Testis (tissue), 3 donors: Measurements from ENCODE around the gene PPP2R2C. TPM values are rescaled to one million over a fixed set of nuclear protein-coding genes. Genes with fewer than 3 reads are reported as not detected.

ENCODE experiments used
- DNase-seq: peaks from one replicate; pipeline ENCODE4 v3.0.0-alpha.2; 2019
- H3K27ac ChIP-seq, 2 donors: fragments of 200-600 bp; sonication (generic); one replicate each; pipeline ENCODE4 v1.5.1; 2019
- H3K27me3 ChIP-seq: fragments of 200-600 bp; sonication (generic); one replicate; pipeline ENCODE4 v1.5.1; 2019
- H3K36me3 ChIP-seq: fragments of 200-600 bp; sonication (generic); one replicate; pipeline ENCODE4 v1.5.1; 2017; ENCODE audit warnings: low read depth; ENCODE audit errors: missing control alignments
- H3K4me1 ChIP-seq: fragments of 200-600 bp; sonication (generic); one replicate; pipeline ENCODE4 v1.5.1; 2019
- H3K4me3 ChIP-seq, 2 donors: fragments of 200-600 bp; sonication (generic); one replicate each; pipeline ENCODE4 v1.5.1; 2017 to 2019
- H3K9me3 ChIP-seq: fragments of 200-600 bp; sonication (generic); one replicate; pipeline ENCODE4 v1.5.1; 2017
- POLR2A ChIP-seq: fragments of 450-650 bp; IDR thresholded peaks from one replicate; pipeline ENCODE4 v1.6.1; 2017; ENCODE audit warnings: antibody characterized with exemption, mild to moderate bottlenecking, moderate library complexity
- WGBS, 2 donors: methylation state at CpG; one replicate each; pipeline ENCODE4 v1.1.5; 2018; 5-methylcytosine and 5-hydroxymethylcytosine counted together
- intact Hi-C: fragments of 100-400 bp; cut with DNase I; formaldehyde crosslinking; loops from one replicate; pipeline ENCODE4 v1.15.1; 2023; ENCODE audit warnings: low total_unique reads
- polyA plus RNA-seq: library from polyadenylated mRNA; stranded (reverse); fragments of 350-450 nt; fragmentation: Illumina TruSeq; extraction: RNeasy Lipid Tissue Mini Kit (QIAGEN cat#74804); gene quantifications from one replicate; pipeline ENCODE4 v1.2.3, GENCODE V29; 2014; ENCODE audit warnings: low read depth, low replicate concordance; ENCODE audit not compliant: insufficient read depth
- total RNA-seq, 2 donors: library from RNA; depleted of rRNA; stranded (reverse); fragments of >200 nt; gene quantifications; one replicate each; pipeline ENCODE4 v1.2.3, GENCODE V29; 2016
- TF ChIP-seq, protein P1 (sequence below), 3 experiments: fragments of 450-650 bp in 2 of 3; fragments of 200-600 bp in 1 of 3; sonication (generic) in 1 of 3; IDR thresholded peaks; one replicate each; pipeline ENCODE4 v1.5.1; 2016 to 2019; ENCODE audit warnings: antibody characterized with exemption in 3 of 3, mild to moderate bottlenecking in 2 of 3, moderate library complexity in 1 of 3

The PPP2R2C gene
- total and polyA plus RNA-seq, 3 donors from 2014 or later = 7.9 to 20.4 (median 13.1) TPM

DNA sequence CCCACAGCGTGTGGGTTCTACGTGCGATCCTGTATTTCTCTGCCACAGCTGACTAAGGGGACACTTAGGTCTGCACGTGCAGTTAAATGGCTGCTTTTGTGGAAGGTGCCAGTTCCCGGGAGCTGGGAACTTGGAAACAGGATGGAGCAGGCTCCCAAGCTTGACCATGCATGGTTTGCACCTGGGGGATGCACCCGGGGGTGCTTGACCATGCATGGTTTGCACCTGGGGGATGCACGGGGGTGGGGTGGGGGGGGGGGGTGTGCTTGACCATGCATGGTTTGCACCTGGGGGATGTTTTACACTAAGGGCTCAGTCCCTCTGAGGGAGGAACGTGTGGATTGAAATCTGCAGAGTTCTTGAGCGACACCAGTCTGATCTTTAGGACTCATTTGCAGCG, 197.1 kb downstream of the PPP2R2C start:
- no peak for TF ChIP-seq POLR2A
- TF ChIP-seq, protein P1, sequence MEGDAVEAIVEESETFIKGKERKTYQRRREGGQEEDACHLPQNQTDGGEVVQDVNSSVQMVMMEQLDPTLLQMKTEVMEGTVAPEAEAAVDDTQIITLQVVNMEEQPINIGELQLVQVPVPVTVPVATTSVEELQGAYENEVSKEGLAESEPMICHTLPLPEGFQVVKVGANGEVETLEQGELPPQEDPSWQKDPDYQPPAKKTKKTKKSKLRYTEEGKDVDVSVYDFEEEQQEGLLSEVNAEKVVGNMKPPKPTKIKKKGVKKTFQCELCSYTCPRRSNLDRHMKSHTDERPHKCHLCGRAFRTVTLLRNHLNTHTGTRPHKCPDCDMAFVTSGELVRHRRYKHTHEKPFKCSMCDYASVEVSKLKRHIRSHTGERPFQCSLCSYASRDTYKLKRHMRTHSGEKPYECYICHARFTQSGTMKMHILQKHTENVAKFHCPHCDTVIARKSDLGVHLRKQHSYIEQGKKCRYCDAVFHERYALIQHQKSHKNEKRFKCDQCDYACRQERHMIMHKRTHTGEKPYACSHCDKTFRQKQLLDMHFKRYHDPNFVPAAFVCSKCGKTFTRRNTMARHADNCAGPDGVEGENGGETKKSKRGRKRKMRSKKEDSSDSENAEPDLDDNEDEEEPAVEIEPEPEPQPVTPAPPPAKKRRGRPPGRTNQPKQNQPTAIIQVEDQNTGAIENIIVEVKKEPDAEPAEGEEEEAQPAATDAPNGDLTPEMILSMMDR (IDR thresholded peaks at IDR 0.05) = no peak
- no peak for DNase-seq
- 78 to 87% methylated on average over 5 to 10 of the region's 10 CpGs for WGBS, 2 donors
- H3K27me3 ChIP-seq = no peaks in the 10 kb centered on the region
- H3K27ac ChIP-seq = no peak overlapping the region
- no peak overlapping the region for H3K4me3 ChIP-seq
- peaks cover 91% of the 10 kb centered on the region for H3K4me1 ChIP-seq
- H3K9me3 ChIP-seq = no peaks in the 10 kb centered on the region
- H3K36me3 ChIP-seq = no peaks in the 10 kb centered on the region
- intact Hi-C loops = no loop called here

DNA sequence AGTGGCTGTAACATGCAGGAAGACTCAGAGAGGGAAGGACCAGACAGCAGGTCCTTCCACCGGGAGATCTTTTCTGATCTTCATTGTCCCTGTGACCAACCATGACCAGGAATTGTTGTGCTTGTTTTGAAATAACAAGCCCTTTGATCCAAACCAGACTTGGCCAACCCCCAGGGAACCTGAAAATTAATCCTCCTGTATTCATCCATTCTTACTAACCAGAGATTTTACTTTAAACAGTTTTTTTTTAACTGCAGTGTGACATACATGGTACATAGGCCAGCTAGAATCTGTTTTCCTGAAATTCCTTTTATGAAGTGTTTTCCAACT, 198.8 kb downstream of the PPP2R2C start:
- no peaks in the 10 kb centered on the region for H3K27me3 ChIP-seq
- 50 to 55% methylated on average over 1 of the region's 1 CpG for WGBS, 2 donors
- DNase-seq = no peak
- TF ChIP-seq POLR2A = no peak
- peaks cover 83% of the 10 kb centered on the region for H3K4me1 ChIP-seq
- intact Hi-C loops = no loop called here
- H3K4me3 ChIP-seq = no peak overlapping the region
- H3K27ac ChIP-seq = peak overlapping the region in 1 of 2 donors; percentile 76
- H3K36me3 ChIP-seq = no peaks in the 10 kb centered on the region
- H3K9me3 ChIP-seq = no peaks in the 10 kb centered on the region

DNA sequence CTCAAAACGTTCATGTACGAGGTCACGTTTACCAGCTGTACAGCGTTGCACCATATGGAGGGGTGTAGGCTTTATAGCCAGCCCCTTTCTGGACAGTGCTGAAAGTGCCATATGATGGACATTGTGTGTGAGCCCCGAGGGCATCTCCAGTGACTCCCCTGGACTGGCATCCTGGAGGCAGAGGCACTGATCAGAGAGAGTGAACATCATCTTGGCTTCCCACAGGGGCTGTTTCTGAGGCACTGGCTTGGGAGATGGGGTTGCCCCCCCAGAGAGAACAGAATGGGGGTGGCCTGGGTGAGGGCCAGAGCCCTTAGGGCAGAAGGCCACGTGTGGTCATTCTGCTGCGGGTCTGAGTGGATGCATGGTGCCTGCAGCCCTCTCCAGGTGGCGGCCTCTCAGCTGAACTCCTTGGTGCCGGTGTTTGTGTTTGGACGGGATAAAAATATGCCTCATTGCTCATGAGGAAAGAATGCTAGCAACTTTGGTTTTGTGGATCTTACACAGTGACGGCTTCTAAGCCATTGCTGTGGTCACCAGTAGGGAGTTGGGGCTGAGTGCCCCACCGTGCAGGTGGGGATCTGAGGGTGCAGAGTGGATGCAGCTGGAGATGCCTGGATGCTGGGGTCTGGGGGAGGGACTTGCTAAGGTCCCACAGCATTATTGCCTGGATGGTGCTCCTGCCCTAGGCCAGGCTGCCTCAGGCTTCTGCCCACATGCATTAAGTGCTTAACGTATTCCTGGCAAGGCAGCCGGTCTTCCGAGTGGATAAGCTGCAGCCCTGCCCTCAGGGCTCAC, 199.4 kb downstream of the PPP2R2C start:
- H3K27me3 ChIP-seq = no peaks in the 10 kb centered on the region
- intact Hi-C loops = no loop called here
- no peak for DNase-seq

DNA sequence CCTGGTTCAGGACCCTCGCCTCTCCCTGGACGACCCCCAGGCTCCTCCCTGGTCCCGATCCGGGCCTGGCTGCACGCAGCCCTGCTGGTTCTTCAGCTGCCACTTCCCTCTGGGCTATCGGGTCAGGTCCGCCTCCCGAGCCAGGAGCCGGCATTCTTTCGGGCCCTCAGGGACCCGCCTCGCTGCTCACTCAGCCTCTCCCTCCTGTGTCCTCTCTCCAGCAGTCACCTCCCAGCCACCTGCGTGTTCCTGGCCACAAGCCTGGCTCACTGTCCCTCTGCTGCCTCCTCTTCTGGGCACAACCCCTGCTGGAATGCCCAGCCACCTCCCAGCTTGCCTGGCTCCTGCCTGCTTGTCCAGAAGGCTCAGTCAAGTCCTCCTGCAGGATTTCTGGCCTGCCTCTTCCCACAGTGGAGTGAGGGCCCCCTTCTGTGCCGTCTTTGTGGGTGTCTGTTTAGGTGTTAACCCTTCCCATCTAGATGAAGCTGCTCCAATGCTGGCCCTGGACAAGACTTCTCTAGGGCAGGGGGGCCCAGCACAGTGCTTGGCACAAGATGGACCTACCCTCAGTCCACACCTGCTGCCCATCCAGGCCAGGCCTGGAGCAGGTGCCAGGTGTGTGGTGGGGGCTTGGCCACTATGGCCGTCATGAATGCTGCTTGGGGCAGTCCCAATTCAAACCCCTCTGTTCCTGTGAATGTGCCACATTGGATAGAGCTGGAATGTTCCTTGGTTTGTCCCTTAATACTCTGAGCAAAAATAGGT, 200.5 kb downstream of the PPP2R2C start:
- DNase-seq = peak; percentile 52
- TF ChIP-seq POLR2A = no peak
- Histone ChIP-seq H3K36me3 (no peaks in the 10 kb centered on the region), H3K27me3 (no peaks in the 10 kb centered on the region), H3K4me1 (peaks cover 66% of the 10 kb centered on the region), H3K27ac (peak overlapping the region; percentile 67 to 76), H3K9me3 (no peaks in the 10 kb centered on the region), H3K4me3 (no peak overlapping the region)
- WGBS, 2 donors = 46 to 54% methylated on average over 9 to 15 of the region's 15 CpGs
- intact Hi-C loops = no loop called here

More for the DNA sequence above, 199.4 kb downstream of the PPP2R2C start:
- Histone ChIP-seq H3K36me3 (no peaks in the 10 kb centered on the region), H3K27ac (peak overlapping the region in 1 of 2 donors; percentile 76), H3K9me3 (no peaks in the 10 kb centered on the region), H3K4me3 (no peak overlapping the region), H3K4me1 (peaks cover 78% of the 10 kb centered on the region)
- no peak for TF ChIP-seq POLR2A
- TF ChIP-seq, protein P1 (IDR thresholded peaks at IDR 0.05) = no peak
- 43 to 59% methylated on average over 8 to 15 of the region's 15 CpGs for WGBS, 2 donors

DNA sequence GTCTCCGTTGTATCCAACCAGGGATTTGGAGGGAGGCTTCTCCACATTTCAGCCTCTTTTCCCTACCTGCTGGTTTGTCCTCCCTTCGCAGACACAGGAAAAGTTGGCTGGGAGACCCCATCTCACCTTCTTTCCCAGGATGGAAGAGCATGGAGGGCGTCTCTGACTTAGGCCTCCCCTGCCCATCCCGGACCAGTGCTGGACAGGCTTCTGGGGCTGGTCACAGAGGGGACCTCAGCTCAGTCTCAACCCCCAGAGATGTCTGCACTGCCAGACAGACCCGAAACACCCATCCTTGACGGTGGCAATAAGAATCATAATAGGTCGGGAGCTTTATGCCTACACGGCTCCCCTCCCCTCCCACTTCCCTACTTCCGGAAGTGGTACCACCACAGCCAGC, 201.2 kb downstream of the PPP2R2C start:
- TF ChIP-seq, protein P1 (IDR thresholded peaks at IDR 0.05) = no peak
- no peak for TF ChIP-seq POLR2A
- H3K4me3 ChIP-seq = no peak overlapping the region
- peaks cover 59% of the 10 kb centered on the region for H3K4me1 ChIP-seq
- H3K27me3 ChIP-seq = no peaks in the 10 kb centered on the region
- H3K27ac ChIP-seq = peak overlapping the region; percentile 67 to 76
- DNase-seq = no peak
- no peaks in the 10 kb centered on the region for H3K36me3 ChIP-seq
- intact Hi-C loops = no loop called here
- WGBS, 2 donors = 47 to 70% methylated on average over 8 to 9 of the region's 9 CpGs
- H3K9me3 ChIP-seq = no peaks in the 10 kb centered on the region
